B cell (primary cell): ENCODE results near the gene CLIC6. TPM values are rescaled to one million over a fixed set of nuclear protein-coding genes. Genes with fewer than 3 reads are reported as not detected.

Experiments used
- ATAC-seq: fragments of 200-7000 bp; cut with Tn5 transposase; one replicate; pipeline ENCODE4 v1.10.0; 2021; ENCODE audit warnings: low read depth, mild to moderate bottlenecking, moderate number of reproducible peaks, moderate library complexity
- CTCF ChIA-PET: fragments of 350-600 bp; sonication (Branson Sonifier 250); formaldehyde crosslinking; loops from one replicate; lab custom pipeline; 2021; ENCODE audit warnings: antibody characterized with exemption, inconsistent platforms; lab: Charles Lee
- POLR2A ChIA-PET: fragments of 350-600 bp; sonication (Branson Sonifier 250); formaldehyde crosslinking; loops from one replicate; lab custom pipeline; 2021; ENCODE audit warnings: antibody characterized with exemption; lab: Charles Lee
- DNase-seq: peaks from one replicate; pipeline ENCODE4 v3.0.0; 2013
- H2AFZ ChIP-seq: 2 replicates; pipeline ENCODE4 v1.6.1; 2012; ENCODE audit warnings: mild to moderate bottlenecking, low read depth, low read length; ENCODE audit not compliant: insufficient read depth, poor library complexity, severe bottlenecking
- H3K27ac ChIP-seq, 2 donors: 1 replicate in 1 of 2; 2 replicates in 1 of 2; pipeline ENCODE4 v1.5.1; 2012 to 2013; ENCODE audit warnings: low read length in 2 of 2, mild to moderate bottlenecking in 2 of 2, moderate library complexity in 1 of 2
- H3K27me3 ChIP-seq, 4 experiments: fragments of 200-600 bp in 1 of 4; sonication (generic) in 1 of 4; replicated peaks in 1 of 4; 1 replicate in 2 of 4; 2 replicates in 2 of 4; pipeline versions ENCODE4 v1.6.1 to v1.7.0; 2013 to 2016; ENCODE audit warnings: low read length in 3 of 4, mild to moderate bottlenecking in 2 of 4, mixed read lengths in 1 of 4, moderate library complexity in 1 of 4; ENCODE audit not compliant: insufficient read depth in 4 of 4, control insufficient read depth in 3 of 4; ENCODE audit errors: control extremely low read depth in 1 of 4
- H3K36me3 ChIP-seq, 2 experiments: replicated peaks in 1 of 2; 1 replicate in 1 of 2; 2 replicates in 1 of 2; pipeline versions ENCODE4 v1.6.1 to v1.7.1; 2013; ENCODE audit warnings: low read length in 1 of 2; ENCODE audit not compliant: insufficient read depth in 2 of 2, control insufficient read depth in 1 of 2; ENCODE audit errors: control extremely low read depth in 1 of 2, extremely low read depth in 1 of 2
- H3K4me1 ChIP-seq, 2 donors: fragments of 200-600 bp in 1 of 2; sonication (generic) in 1 of 2; 1 replicate in 1 of 2; 2 replicates in 1 of 2; pipeline versions ENCODE4 v1.5.1 to v1.6.1; 2013 to 2017; ENCODE audit warnings: low read length in 2 of 2; ENCODE audit not compliant: control insufficient read depth in 2 of 2, insufficient read depth in 2 of 2
- H3K4me2 ChIP-seq: replicated peaks from 2 replicates; pipeline ENCODE3; 2012; ENCODE audit warnings: mild to moderate bottlenecking, low read depth, low read length; ENCODE audit not compliant: poor library complexity, severe bottlenecking
- H3K4me3 ChIP-seq, 5 experiments: fragments of 200-600 bp in 1 of 5; sonication (generic) in 1 of 5; 1 replicate in 3 of 5; 2 replicates in 2 of 5; pipeline versions ENCODE4 v1.5.1 to v1.7.0; 2011 to 2016; ENCODE audit warnings: low read length in 4 of 5, mild to moderate bottlenecking in 4 of 5, low read depth in 2 of 5, control low read depth in 1 of 5, moderate library complexity in 1 of 5; ENCODE audit not compliant: insufficient read depth in 1 of 5; ENCODE audit errors: control extremely low read depth in 1 of 5, extremely low read depth in 1 of 5
- H3K79me2 ChIP-seq: fragments of 200-600 bp; sonication (generic); one replicate; pipeline ENCODE4 v1.6.0; 2016; ENCODE audit warnings: low read length; ENCODE audit not compliant: control insufficient read depth, insufficient read depth
- H3K9ac ChIP-seq: fragments of 200-600 bp; sonication (generic); 2 replicates; pipeline ENCODE4 v1.6.1; 2017; ENCODE audit warnings: mild to moderate bottlenecking, low read length, moderate library complexity
- H3K9me3 ChIP-seq, 3 donors: one replicate each; pipeline versions ENCODE4 v1.6.1 to v1.7.1; 2013; ENCODE audit warnings: low read length in 2 of 3; ENCODE audit not compliant: control insufficient read depth in 2 of 3, insufficient read depth in 1 of 3; ENCODE audit errors: control extremely low read depth in 1 of 3
- H4K20me1 ChIP-seq: 2 replicates; pipeline ENCODE4 v1.6.0; 2012; ENCODE audit warnings: mild to moderate bottlenecking, low read length; ENCODE audit not compliant: insufficient read depth, control insufficient read depth, poor library complexity, severe bottlenecking
- H3K27ac Mint-ChIP-seq: one replicate; pipeline ENCODE4 v1.8.0; 2021; ENCODE audit warnings: mixed read lengths
- H3K27me3 Mint-ChIP-seq: one replicate; pipeline ENCODE4 v1.8.0; 2021; ENCODE audit warnings: mixed read lengths
- H3K4me1 Mint-ChIP-seq: one replicate; pipeline ENCODE4 v1.8.0; 2021; ENCODE audit warnings: mixed read lengths
- H3K4me3 Mint-ChIP-seq: one replicate; pipeline ENCODE4 v1.8.0; 2021; ENCODE audit warnings: mixed read lengths
- H3K9me3 Mint-ChIP-seq: one replicate; pipeline ENCODE4 v1.8.0; 2022; ENCODE audit warnings: mixed read lengths; ENCODE audit not compliant: insufficient read depth
- CTCF ChIP-seq: fragments of 200-600 bp; IDR thresholded peaks from one replicate; pipeline ENCODE4 v1.8.0; 2022; ENCODE audit warnings: antibody characterized with exemption, mild to moderate bottlenecking
- EZH2 ChIP-seq: IDR thresholded peaks from 2 replicates; pipeline ENCODE4 v1.6.1; 2012; ENCODE audit warnings: borderline replicate concordance, low read depth, mild to moderate bottlenecking, moderate library complexity, low read length; ENCODE audit not compliant: insufficient read depth, poor library complexity, severe bottlenecking
- WGBS: methylation state at CpG from one replicate; pipeline ENCODE4 v1.1.5; 2013; ENCODE audit warnings: missing lambda C conversion rate; ENCODE audit not compliant: insufficient coverage; 5-methylcytosine and 5-hydroxymethylcytosine counted together
- intact Hi-C: fragments of 100-400 bp; cut with micrococcal nuclease; formaldehyde crosslinking; loops from one replicate; pipeline ENCODE4 v1.10.0; 2022
- polyA plus RNA-seq: library from polyadenylated mRNA; depleted of rRNA; stranded (reverse); fragments of >200 nt; gene quantifications from 2 replicates; pipeline ENCODE4 v1.2.3, GENCODE V29; 2012
- total RNA-seq, 2 donors: library from RNA; stranded (reverse); fragments of 120-200 nt in 1 of 2; gene quantifications; 1 replicate in 1 of 2; 2 replicates in 1 of 2; pipeline versions ENCODE4 v1.2.3 to v1.2.4, GENCODE V29; 2013 to 2022

Gene CLIC6
- total and polyA plus RNA-seq, 2 donors (not counting 1 experiment from before 2014, with no cell fraction given), result 0.01 to 0.07 TPM

- Histone ChIP-seq H3K4me3 (no peak overlapping the region), H3K36me3 (no peaks in the 10 kb centered on the region), H3K9me3 (peaks cover 0 to 2% (median 0%) of the 10 kb centered on the region in 3 donors), H3K79me2 (no peaks in the 10 kb centered on the region), H3K27me3 (peaks cover 0 to 2% (median 0%) of the 10 kb centered on the region in 4 experiments), H3K9ac (no peak overlapping the region), H4K20me1 (no peaks in the 10 kb centered on the region), H2AFZ (no peak overlapping the region), H3K4me1 (no peaks in the 10 kb centered on the region), H3K27ac (no peak overlapping the region), H3K4me2 (no peak overlapping the region)
- Mint-ChIP-seq H3K4me1 (no peaks in the 10 kb centered on the region), H3K9me3 (peaks cover 2% of the 10 kb centered on the region), H3K27me3 (peaks cover 3% of the 10 kb centered on the region), H3K27ac (no peak overlapping the region), H3K4me3 (no peak overlapping the region)
- intact Hi-C loops, result no loop called here
- no CpG with 5 or more reads among the region's 2 CpGs for WGBS
- no peak for ATAC-seq
- ChIA-PET POLR2A (no interaction called here), CTCF (interaction anchor here (0.8 kb wide), 1 partner anchor 16 kb away, joined by 3 read pairs; no protein-coding TSS in a partner anchor)
- DNase-seq, result no peak
- no peak for TF ChIP-seq EZH2
- TF ChIP-seq CTCF, result no peak
Observed at GRCh38 chr21:34761758-34762330, 93.0 kb downstream of the CLIC6 start.

- Histone ChIP-seq H3K9me3 (peaks cover 0 to 2% (median 0%) of the 10 kb centered on the region in 3 donors), H3K4me1 (no peaks in the 10 kb centered on the region), H4K20me1 (no peaks in the 10 kb centered on the region), H3K36me3 (no peaks in the 10 kb centered on the region), H3K4me2 (no peak overlapping the region), H3K27me3 (peaks cover 0 to 3% (median 0%) of the 10 kb centered on the region in 4 experiments), H3K9ac (no peak overlapping the region), H3K4me3 (no peak overlapping the region), H3K79me2 (no peaks in the 10 kb centered on the region), H2AFZ (no peak overlapping the region), H3K27ac (no peak overlapping the region)
- TF ChIP-seq EZH2 (no peak), CTCF (no peak)
- H3K4me1 Mint-ChIP-seq, result no peaks in the 10 kb centered on the region
- H3K27ac Mint-ChIP-seq, result no peak overlapping the region
- POLR2A ChIA-PET, result no interaction called here
- WGBS, result no CpG with 5 or more reads among the region's 1 CpG
- H3K27me3 Mint-ChIP-seq, result peaks cover 3% of the 10 kb centered on the region
- CTCF ChIA-PET, result no interaction called here
- no peak overlapping the region for H3K4me3 Mint-ChIP-seq
- DNase-seq, result no peak
- intact Hi-C loops, result no loop called here
- ATAC-seq, result no peak
- H3K9me3 Mint-ChIP-seq, result peaks cover 2% of the 10 kb centered on the region
Observed at GRCh38 chr21:34762786-34763185, 94.0 kb downstream of the CLIC6 start.
